Measurements from ENCODE around the gene TCF7.

Gene TCF7

GRCh38 chr5:134118212-134118835 is 3.8 kb downstream of the TCF7 start:
- DNase-seq (ENCODE audit: low read depth in 1 of 2, low spot score in 1 of 2), result no peak
- no peak overlapping the region for H3K4me3 ChIP-seq (replicated peaks; ENCODE audit: insufficient read depth, low read length)
- TF ChIP-seq SPI1 (IDR thresholded peaks at IDR 0.05; ENCODE audit: borderline replicate concordance, low read depth), result no peak
- TF ChIP-seq CTCF (IDR thresholded peaks at IDR 0.05; ENCODE audit: insufficient read depth, low read length), result no peak
- no peak for TF ChIP-seq REST (IDR thresholded peaks at IDR 0.05; ENCODE audit: insufficient replicate concordance, low read depth)
- no peak for TF ChIP-seq GABPA (IDR thresholded peaks at IDR 0.05; ENCODE audit: low read depth)
- no peak for TF ChIP-seq POLR2AphosphoS5 (IDR thresholded peaks at IDR 0.05; ENCODE audit: low read depth)
- no peak overlapping the region for H3K27ac ChIP-seq (replicated peaks)
- peaks cover 7% of the 10 kb centered on the region for H3K27me3 ChIP-seq (ENCODE audit: insufficient read depth, poor library complexity, severe bottlenecking)

- no peak for DNase-seq (ENCODE audit: low read depth in 1 of 2, low spot score in 1 of 2)
- TF ChIP-seq REST (IDR thresholded peaks at IDR 0.05; ENCODE audit: insufficient replicate concordance, low read depth) (no peak), POLR2AphosphoS5 (IDR thresholded peaks at IDR 0.05; ENCODE audit: low read depth) (no peak), CTCF (IDR thresholded peaks at IDR 0.05; ENCODE audit: insufficient read depth, low read length) (no peak), SPI1 (IDR thresholded peaks at IDR 0.05; ENCODE audit: borderline replicate concordance, low read depth) (no peak), GABPA (IDR thresholded peaks at IDR 0.05; ENCODE audit: low read depth) (no peak)
- Histone ChIP-seq H3K27ac (replicated peaks) (no peak overlapping the region), H3K4me3 (replicated peaks; ENCODE audit: insufficient read depth, low read length) (no peak overlapping the region), H3K27me3 (ENCODE audit: insufficient read depth, poor library complexity, severe bottlenecking) (peaks cover 2% of the 10 kb centered on the region)
These were observed 5.2 kb downstream of the TCF7 start for GRCh38 chr5:134119720-134120119.

- Histone ChIP-seq H3K27me3 (ENCODE audit: insufficient read depth, poor library complexity, severe bottlenecking) (no peaks in the 10 kb centered on the region), H3K4me3 (replicated peaks; ENCODE audit: insufficient read depth, low read length) (no peak overlapping the region), H3K27ac (replicated peaks) (no peak overlapping the region)
- no peak for TF ChIP-seq SPI1 (IDR thresholded peaks at IDR 0.05; ENCODE audit: borderline replicate concordance, low read depth)
- TF ChIP-seq GABPA (IDR thresholded peaks at IDR 0.05; ENCODE audit: low read depth), result no peak
- TF ChIP-seq CTCF (IDR thresholded peaks at IDR 0.05; ENCODE audit: insufficient read depth, low read length), result no peak
- TF ChIP-seq POLR2AphosphoS5 (IDR thresholded peaks at IDR 0.05; ENCODE audit: low read depth), result no peak
- no peak for TF ChIP-seq REST (IDR thresholded peaks at IDR 0.05; ENCODE audit: insufficient replicate concordance, low read depth)
- no peak for DNase-seq (ENCODE audit: low read depth in 1 of 2, low spot score in 1 of 2)
These were observed 6.1 kb downstream of the TCF7 start for GRCh38 chr5:134120386-134121138.

All from HL-60 (cell line).